Glomerular visceral epithelial cell (primary cell): ENCODE measurements around the gene TNFAIP8L1.
"Not testable (repeated sequence)": the region's sequence is repeated elsewhere in the genome, so short reads cannot be mapped to it uniquely, and the experiment has no call there.

ENCODE experiments used
- DNase-seq: peaks from one replicate; pipeline ENCODE4 v3.0.0-alpha.2; 2016; ENCODE audit errors: extremely low spot score

The TNFAIP8L1 gene

DNA sequence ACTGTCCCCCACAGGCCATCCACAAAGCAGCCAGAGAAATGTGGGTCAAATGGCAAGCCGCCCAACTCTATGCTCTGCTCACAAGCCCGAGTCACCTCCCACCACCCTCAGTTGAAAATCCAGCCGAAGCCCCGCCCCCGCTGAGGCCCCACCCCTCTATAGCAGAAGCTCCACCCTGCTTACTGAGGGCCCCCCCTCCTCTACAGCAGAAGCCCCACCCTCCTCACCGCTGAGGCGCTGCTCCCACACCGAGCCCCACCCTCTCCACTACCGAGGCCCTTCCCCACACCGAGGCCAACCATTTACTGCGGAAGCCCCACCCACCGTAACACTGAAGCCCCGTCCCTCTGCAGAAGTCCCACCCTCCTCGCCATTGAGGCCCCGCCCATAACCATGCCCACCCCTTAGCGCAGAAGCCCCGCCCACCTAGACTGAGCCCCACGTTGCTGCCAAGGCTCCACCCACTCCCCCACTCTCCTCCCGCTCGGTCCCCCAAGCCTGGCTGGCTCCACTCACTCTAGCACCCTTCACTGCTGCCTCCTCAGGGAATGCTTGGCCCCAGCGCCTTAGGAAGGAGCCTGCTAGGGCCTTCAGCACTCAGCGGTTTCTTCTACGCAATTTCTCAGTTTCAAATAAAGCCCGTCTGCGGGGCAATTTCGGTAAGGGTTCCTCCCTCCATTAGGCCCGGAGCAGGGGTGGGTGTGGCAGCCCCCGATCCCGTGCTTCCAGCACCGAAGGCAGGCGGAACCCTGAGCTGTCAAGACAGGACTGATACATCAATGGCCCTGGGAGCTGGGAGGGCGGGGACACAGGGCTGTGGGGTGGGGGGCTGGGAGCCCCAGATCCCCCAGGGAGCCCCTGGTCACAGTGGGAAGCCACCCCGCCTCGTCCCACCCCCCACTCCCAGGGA, 39.8 kb downstream of the TNFAIP8L1 start:
- DNase-seq: no peak

GRCh38 chr19:4680021-4680420, 40.7 kb downstream of the TNFAIP8L1 start:
- not testable (repeated sequence) for DNase-seq

- no peak for DNase-seq
These were observed 43.3 kb downstream of the TNFAIP8L1 start for GRCh38 chr19:4682417-4683200.

DNA sequence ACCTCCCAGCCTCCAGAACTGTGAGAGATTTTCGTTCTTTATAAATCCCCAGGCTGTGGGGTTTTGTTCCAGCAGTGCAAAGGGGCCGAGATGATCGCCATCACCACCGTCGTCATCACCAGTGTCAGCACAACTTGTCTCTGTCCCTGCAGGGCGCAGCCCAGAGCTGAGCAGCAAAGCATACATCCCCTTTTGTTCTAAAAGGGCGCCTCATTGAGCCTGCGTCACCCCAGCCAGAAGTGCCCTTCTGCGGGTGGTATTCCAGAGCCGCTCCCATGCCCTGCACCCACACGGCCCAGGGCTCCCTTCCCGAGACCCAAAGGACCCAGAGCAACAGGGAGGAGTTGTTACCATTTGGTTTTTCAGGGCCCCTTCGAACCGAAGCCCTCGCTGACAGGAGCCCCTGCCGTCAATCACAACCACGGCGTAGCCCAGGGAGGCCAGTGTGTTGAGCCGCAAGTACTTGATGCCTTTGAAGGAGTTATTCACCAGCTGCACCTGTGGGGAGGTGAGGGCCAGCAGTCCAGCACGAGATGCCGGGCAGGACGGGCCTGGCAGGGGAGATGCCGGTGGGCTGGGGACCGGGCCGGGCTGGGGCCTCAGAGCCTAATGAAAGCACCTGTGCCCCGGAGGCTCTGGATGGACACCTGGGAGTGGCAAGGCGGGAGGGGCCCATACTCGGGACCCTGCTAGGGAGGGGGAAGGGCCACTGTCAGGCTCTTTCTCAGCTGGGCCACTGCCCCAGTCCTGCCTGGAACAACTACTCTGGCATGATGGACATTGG, 45.2 kb downstream of the TNFAIP8L1 start:
- no peak for DNase-seq

DNA sequence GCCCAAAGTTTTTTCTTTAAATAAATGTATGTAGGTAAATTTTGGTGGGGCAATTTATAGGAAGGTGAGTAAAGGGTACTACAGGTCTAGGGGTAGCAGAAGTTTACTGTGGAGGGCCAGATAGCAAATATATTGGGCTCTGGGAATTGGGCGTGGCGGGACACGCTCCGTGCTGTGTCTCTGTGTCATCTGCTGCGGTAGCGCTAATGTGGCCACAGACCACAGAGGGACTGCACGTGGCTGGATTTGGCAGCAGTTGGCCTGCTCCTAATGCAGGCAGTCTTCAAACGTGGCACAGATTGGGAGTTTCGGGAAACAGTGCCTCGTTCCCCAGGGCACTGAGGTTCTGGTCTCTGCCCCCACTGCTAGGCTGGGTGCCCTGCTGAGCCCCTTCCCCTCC, 47.4 kb downstream of the TNFAIP8L1 start:
- no peak for DNase-seq

GRCh38 chr19:4687396-4687795, 48.1 kb downstream of the TNFAIP8L1 start:
- no peak for DNase-seq

GRCh38 chr19:4688587-4688986, 49.3 kb downstream of the TNFAIP8L1 start:
- DNase-seq: no peak

DNA sequence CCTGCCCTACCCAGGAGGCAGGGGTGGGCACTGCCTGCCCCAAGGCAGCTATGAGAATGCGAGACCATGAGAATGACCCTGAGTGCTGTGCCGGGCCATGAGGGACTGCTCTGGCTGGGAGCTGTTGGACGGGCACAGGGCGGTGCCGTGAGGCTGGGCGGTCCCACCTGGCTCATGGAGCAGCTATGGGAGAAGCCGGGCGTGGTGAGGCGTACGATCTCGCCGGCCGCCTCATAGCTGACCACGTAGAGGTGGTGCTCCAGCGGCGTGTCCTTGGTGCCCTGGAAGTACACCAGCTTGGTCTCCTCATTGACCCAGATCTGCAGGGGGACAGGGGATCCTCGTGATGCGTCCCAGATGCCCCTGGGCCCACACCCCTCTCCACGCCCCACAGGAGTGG, 50.1 kb downstream of the TNFAIP8L1 start:
- DNase-seq: no peak

- DNase-seq: no peak
These were observed 51.0 kb downstream of the TNFAIP8L1 start for GRCh38 chr19:4690361-4690760.

DNA sequence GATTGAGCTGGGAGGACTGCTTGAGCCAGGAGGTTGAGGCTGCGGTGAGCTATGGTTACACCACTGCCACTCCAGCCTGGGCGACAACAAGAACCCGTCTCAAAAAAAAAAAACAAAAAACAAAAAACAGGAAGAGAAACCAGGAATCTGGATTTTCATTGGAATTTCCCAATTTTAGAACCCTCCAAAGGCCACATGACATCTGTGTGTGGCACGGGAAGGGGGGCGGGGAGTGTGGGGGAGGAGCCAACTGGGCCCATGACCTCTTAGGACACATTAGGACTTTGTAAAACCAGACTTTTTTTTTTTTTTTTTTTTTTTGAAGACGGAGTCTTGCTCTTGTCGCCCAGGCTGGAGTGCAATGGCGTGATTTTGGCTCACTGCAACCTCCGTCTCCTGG, 52.1 kb downstream of the TNFAIP8L1 start:
- no peak for DNase-seq

- no peak for DNase-seq
These were observed 53.1 kb downstream of the TNFAIP8L1 start for GRCh38 chr19:4692251-4693077.

GRCh38 chr19:4693078-4693350, 53.7 kb downstream of the TNFAIP8L1 start:
- DNase-seq: no peak

DNA sequence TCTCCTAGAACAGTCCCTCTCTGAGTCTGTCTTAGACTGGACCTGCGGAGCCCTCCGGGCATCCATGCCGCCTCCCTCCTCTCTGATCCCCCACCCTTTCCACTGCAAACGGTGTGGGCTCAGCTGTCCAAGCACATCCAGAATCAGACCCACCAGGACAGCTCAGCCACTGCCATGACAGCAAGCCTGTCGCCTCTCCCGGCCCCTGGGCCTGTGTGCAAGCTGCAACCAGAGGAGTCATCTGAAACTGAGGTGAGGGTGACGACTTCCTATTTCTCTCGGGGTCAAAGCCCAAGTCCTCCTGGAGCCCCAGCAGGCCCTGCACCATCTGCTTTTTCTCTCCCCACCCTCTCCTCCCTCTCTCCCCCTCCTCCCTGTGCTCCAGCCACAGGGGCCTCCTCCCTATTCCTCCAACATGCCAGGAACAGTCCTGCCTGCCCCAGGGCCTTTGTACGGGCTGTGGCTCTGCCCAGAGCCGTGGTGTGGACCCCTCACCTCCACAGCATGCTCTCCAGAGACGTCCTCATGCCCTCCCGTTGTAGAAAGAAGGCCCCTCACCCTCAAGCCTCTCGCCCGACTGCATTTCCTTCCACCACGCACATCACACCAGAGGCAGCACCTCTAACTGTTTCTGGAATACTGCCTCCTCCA, 54.3 kb downstream of the TNFAIP8L1 start:
- no peak for DNase-seq

GRCh38 chr19:4694211-4694987, 55.1 kb downstream of the TNFAIP8L1 start:
- peak; percentile 94 for DNase-seq

- no peak for DNase-seq
These were observed 56.0 kb downstream of the TNFAIP8L1 start for GRCh38 chr19:4695224-4695731.

- DNase-seq: no peak
These were observed 58.0 kb downstream of the TNFAIP8L1 start for GRCh38 chr19:4697304-4697703.

DNA sequence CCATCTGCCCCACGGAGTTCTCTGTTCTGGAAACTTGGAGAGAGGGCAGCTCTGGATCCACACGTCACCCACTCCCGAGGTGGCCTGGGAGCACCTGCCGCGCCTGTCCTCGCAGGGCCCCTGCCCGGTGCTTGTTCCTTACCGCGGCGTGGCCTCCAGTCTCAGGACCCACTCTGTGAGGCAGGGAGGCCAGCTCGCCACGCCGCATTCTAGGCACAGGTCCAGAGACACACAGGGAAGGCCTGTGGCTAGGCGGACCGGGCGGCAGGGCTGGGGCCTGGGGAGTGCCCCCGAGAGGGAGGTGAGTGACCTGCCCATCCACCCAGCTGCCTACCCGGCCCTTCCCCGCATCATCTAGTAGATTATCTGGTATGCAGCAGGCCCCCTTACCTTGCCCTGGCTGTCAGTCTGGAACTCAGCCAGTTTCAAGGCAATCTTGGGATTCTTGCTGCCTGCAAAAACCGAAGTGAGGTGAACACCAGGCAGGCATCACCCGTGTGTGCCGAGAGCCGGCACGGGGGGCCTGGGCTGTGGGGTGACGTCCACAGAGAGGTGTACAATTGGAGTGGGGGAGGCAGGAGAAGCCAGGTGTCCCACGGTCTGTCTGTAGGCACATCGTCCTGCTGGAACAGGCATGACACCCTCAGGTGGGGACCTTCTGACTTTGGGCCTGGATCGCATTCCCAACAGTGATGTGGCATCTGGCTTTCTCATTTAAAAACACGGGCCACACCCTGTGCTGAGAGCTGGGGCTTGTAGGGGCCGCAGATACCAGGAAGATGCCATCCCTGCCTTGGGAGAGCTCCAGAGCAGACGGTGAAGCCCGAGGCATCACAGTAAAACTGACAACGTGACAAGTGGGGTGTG, 60.7 kb downstream of the TNFAIP8L1 start:
- no peak for DNase-seq

- DNase-seq: no peak
These were observed 61.3 kb downstream of the TNFAIP8L1 start for GRCh38 chr19:4700693-4700970.

DNA sequence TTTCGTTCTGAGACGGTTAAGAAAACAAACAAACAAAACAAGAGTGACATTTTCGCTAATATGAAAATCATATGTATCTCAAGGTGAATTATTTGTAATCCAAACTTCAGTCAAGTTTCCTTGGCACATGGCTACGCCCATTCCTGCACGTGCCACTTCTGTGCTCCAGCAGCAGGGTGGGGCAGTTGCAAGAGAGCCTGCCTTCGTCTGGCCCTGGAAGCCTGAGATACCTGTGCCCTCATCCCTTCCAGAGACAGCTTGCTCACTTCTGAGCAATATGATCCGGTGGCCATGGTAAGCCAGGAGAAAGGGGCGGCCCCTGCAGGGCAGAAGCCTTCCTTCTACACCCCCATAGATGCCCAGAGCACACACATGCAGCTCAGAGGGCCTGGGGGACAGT, 62.2 kb downstream of the TNFAIP8L1 start:
- no peak for DNase-seq
